HepG2 (cell line): ENCODE results near the gene TNS4. TPM values are rescaled to one million over a fixed set of nuclear protein-coding genes. Genes with fewer than 3 reads are reported as not detected.
A peak's percentile ranks its signal among the peaks of the same experiment; 100 is the strongest.

Experiments used
- CCAR2 ChIP-seq: fragments of 200-400 bp; formaldehyde crosslinking; optimal IDR thresholded peaks from 2 replicates; pipeline ENCODE3; 2018; ENCODE audit warnings: low read depth, mild to moderate bottlenecking, low read length, moderate library complexity
- CEBPG ChIP-seq: IDR thresholded peaks from 2 replicates; pipeline ENCODE4 v1.6.1; 2016
- GATA4 ChIP-seq: sonication (generic); IDR thresholded peaks from 2 replicates; pipeline ENCODE4 v1.6.1; 2016; ENCODE audit warnings: antibody characterized with exemption, low read depth, borderline replicate concordance
- GLI4 ChIP-seq: sonication (generic); formaldehyde crosslinking; IDR thresholded peaks from 2 replicates; pipeline ENCODE4 v1.5.1; 2020; ENCODE audit warnings: missing genetic modification reagents, mild to moderate bottlenecking, moderate library complexity, borderline replicate concordance
- JUN ChIP-seq: sonication (generic); formaldehyde crosslinking; IDR thresholded peaks from 2 replicates; pipeline ENCODE4 v1.4.0; 2020; ENCODE audit warnings: mild to moderate bottlenecking, missing genetic modification reagents
- KLF12 ChIP-seq: sonication (generic); formaldehyde crosslinking; IDR thresholded peaks from 2 replicates; pipeline ENCODE4 v1.4.0; 2020; ENCODE audit warnings: missing genetic modification reagents, borderline replicate concordance
- MAFG ChIP-seq: sonication (generic); formaldehyde crosslinking; IDR thresholded peaks from 2 replicates; pipeline ENCODE4 v1.5.1; 2020; ENCODE audit warnings: mild to moderate bottlenecking, missing genetic modification reagents
- POLR2A ChIP-seq, 2 experiments: IDR thresholded peaks; 2 replicates each; pipeline ENCODE4 v1.6.1; 2011; ENCODE audit warnings: low read depth in 2 of 2, low read length in 2 of 2, mild to moderate bottlenecking in 1 of 2, moderate library complexity in 1 of 2; ENCODE audit not compliant: insufficient read depth in 1 of 2
- PPARG ChIP-seq: conservative IDR thresholded peaks from 2 replicates; pipeline ENCODE4 v1.6.1; 2016; ENCODE audit warnings: missing biosample characterization, missing genetic modification reagents
- SMYD3 ChIP-seq: sonication (generic); formaldehyde crosslinking; IDR thresholded peaks from 2 replicates; pipeline ENCODE4 v1.8.1; 2023; ENCODE audit warnings: mild to moderate bottlenecking, missing genetic modification reagents
- ZFP1 ChIP-seq: IDR thresholded peaks from 2 replicates; pipeline ENCODE4 v1.6.1; 2016
- ZNF329 ChIP-seq: sonication (generic); formaldehyde crosslinking; IDR thresholded peaks from 2 replicates; pipeline ENCODE4 v1.9.0; 2021; ENCODE audit warnings: low read depth, mild to moderate bottlenecking, missing genetic modification reagents
- ZNF383 ChIP-seq: sonication (generic); formaldehyde crosslinking; IDR thresholded peaks from 2 replicates; pipeline ENCODE4 v1.4.0; 2020; ENCODE audit warnings: missing genetic modification reagents, mild to moderate bottlenecking, borderline replicate concordance
- ZNF446 ChIP-seq: sonication (generic); formaldehyde crosslinking; IDR thresholded peaks from 2 replicates; pipeline ENCODE4 v1.5.0; 2020; ENCODE audit warnings: mild to moderate bottlenecking, missing genetic modification reagents
- ZNF549 ChIP-seq: sonication (generic); formaldehyde crosslinking; IDR thresholded peaks from 2 replicates; pipeline ENCODE4 v1.5.0; 2020; ENCODE audit warnings: missing genetic modification reagents
- ZSCAN25 ChIP-seq: sonication (generic); formaldehyde crosslinking; IDR thresholded peaks from 2 replicates; pipeline ENCODE4 v1.8.0; 2022; ENCODE audit warnings: mild to moderate bottlenecking, missing genetic modification reagents
- ZSCAN9 ChIP-seq: IDR thresholded peaks from 2 replicates; pipeline ENCODE4 v1.6.1; 2016; ENCODE audit warnings: borderline replicate concordance
- polyA plus RNA-seq, 8 experiments: library from polyadenylated mRNA; depleted of rRNA in 3 of 8; stranded (reverse) in 7 of 8; unstranded in 1 of 8; fragments of >200 nt; fragmentation: Illumina TruSeq in 4 of 8; extraction: Trizol in 4 of 8; gene quantifications; 2 replicates each; pipeline versions ENCODE4 v1.2.1 to v1.2.3, GENCODE V29; 2011 to 2016; ENCODE audit warnings: low read depth in 4 of 8, missing spikeins in 1 of 8, mixed read lengths in 1 of 8; ENCODE audit not compliant: insufficient read depth in 1 of 8
- total RNA-seq, 5 experiments: library from RNA; depleted of rRNA; stranded (reverse); fragments of >200 nt; fragmentation: Illumina TruSeq; extraction: Trizol; gene quantifications; 2 replicates each; pipeline ENCODE4 v1.2.3, GENCODE V29; 2016; ENCODE audit warnings: low read depth in 1 of 5
- TF ChIP-seq, protein P1 (sequence below): sonication (generic); formaldehyde crosslinking; IDR thresholded peaks from 2 replicates; pipeline ENCODE4 v1.9.0; 2021; ENCODE audit warnings: mild to moderate bottlenecking, missing genetic modification reagents
- TF ChIP-seq, protein P2 (sequence below): sonication (generic); formaldehyde crosslinking; IDR thresholded peaks from 2 replicates; pipeline ENCODE4 v1.8.1; 2023; ENCODE audit warnings: missing genetic modification reagents, mild to moderate bottlenecking, borderline replicate concordance
- TF ChIP-seq, protein P3 (sequence below): fragments of 450-650 bp; IDR thresholded peaks from 2 replicates; pipeline ENCODE4 v1.6.1; 2017; ENCODE audit warnings: mild to moderate bottlenecking
- TF ChIP-seq, protein P4 (sequence below): sonication (generic); formaldehyde crosslinking; IDR thresholded peaks from 2 replicates; pipeline ENCODE4 v1.5.0; 2020; ENCODE audit warnings: mild to moderate bottlenecking, low read depth, missing genetic modification reagents, borderline replicate concordance

Gene TNS4
- total and polyA plus RNA-seq, 2 of the 13 experiments (the other 11 are each of a cell fraction or from before 2014, with no cell fraction given): 0.58 to 2.1 TPM

DNA sequence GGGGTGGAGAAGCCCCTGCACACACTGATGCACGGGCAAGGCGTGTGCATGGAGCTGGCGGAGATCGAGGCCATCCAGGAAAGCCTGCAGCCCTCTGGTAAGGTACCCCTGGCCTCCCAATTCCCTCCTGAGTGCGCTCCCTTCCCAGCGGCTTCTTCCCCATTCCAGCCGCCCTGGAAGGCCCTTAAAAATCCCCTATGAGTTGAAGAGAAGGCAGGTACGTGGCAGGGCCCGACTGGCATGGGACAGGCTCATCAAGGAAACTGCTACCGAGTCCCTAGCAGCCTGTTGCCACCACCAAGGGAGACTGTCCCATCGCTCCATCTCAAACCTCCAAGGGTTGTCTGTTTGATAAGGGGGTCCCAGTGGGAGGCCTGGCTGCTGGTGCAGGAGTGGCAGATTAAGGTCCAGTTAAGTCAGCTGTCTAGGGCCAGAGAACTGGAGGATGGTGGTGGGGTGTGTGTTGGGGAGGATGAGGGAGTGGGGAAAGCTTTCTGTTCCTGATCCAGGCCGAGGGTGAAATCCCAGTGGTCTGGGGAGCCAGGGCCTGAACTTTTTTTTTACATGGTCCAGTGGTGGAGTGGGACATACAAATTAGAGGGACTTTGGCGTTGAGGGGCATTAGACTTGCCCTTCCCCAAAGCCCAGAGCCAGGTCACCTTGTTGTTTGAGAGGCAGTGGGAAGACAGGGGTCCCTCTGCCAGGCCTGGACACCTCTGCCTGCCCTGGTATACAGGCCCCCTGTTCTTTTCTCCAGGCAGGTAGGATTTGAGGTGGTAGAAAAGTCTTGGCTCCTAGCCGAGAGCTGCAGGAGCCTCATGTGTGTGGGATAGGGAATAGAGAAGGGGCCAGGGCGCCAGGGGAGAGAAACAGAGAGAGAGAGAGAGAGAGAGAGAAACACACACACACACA, 57.2 kb downstream of the TNS4 start (continued):
- no peak for TF ChIP-seq JUN (CRISPR knock-in tag)
- no peak for TF ChIP-seq MAFG (CRISPR knock-in tag)
- TF ChIP-seq ZSCAN9 (CRISPR knock-in tag): no peak
- TF ChIP-seq KLF12 (CRISPR knock-in tag): no peak
- no peak for TF ChIP-seq ZNF329 (CRISPR knock-in tag)
- no peak for TF ChIP-seq GATA4
- no peak for TF ChIP-seq SMYD3 (CRISPR knock-in tag)
- TF ChIP-seq, protein P1, sequence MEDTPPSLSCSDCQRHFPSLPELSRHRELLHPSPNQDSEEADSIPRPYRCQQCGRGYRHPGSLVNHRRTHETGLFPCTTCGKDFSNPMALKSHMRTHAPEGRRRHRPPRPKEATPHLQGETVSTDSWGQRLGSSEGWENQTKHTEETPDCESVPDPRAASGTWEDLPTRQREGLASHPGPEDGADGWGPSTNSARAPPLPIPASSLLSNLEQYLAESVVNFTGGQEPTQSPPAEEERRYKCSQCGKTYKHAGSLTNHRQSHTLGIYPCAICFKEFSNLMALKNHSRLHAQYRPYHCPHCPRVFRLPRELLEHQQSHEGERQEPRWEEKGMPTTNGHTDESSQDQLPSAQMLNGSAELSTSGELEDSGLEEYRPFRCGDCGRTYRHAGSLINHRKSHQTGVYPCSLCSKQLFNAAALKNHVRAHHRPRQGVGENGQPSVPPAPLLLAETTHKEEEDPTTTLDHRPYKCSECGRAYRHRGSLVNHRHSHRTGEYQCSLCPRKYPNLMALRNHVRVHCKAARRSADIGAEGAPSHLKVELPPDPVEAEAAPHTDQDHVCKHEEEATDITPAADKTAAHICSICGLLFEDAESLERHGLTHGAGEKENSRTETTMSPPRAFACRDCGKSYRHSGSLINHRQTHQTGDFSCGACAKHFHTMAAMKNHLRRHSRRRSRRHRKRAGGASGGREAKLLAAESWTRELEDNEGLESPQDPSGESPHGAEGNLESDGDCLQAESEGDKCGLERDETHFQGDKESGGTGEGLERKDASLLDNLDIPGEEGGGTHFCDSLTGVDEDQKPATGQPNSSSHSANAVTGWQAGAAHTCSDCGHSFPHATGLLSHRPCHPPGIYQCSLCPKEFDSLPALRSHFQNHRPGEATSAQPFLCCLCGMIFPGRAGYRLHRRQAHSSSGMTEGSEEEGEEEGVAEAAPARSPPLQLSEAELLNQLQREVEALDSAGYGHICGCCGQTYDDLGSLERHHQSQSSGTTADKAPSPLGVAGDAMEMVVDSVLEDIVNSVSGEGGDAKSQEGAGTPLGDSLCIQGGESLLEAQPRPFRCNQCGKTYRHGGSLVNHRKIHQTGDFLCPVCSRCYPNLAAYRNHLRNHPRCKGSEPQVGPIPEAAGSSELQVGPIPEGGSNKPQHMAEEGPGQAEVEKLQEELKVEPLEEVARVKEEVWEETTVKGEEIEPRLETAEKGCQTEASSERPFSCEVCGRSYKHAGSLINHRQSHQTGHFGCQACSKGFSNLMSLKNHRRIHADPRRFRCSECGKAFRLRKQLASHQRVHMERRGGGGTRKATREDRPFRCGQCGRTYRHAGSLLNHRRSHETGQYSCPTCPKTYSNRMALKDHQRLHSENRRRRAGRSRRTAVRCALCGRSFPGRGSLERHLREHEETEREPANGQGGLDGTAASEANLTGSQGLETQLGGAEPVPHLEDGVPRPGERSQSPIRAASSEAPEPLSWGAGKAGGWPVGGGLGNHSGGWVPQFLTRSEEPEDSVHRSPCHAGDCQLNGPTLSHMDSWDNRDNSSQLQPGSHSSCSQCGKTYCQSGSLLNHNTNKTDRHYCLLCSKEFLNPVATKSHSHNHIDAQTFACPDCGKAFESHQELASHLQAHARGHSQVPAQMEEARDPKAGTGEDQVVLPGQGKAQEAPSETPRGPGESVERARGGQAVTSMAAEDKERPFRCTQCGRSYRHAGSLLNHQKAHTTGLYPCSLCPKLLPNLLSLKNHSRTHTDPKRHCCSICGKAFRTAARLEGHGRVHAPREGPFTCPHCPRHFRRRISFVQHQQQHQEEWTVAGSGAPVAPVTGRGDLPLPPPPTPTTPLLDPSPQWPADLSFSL (CRISPR knock-in tag): no peak; the same call in none of the 2 replicates
- no peak for TF ChIP-seq ZNF383 (CRISPR knock-in tag)
- TF ChIP-seq CEBPG (CRISPR knock-in tag): no peak
- TF ChIP-seq GLI4 (CRISPR knock-in tag): 0 out of 2 replicates have a peak, but pooled peaks have one; percentile 9
- no peak for TF ChIP-seq ZNF446 (CRISPR knock-in tag)
- no peak for TF ChIP-seq ZNF549 (CRISPR knock-in tag)
- 0 out of 2 replicates have a peak, but pooled peaks have one; percentile 15 for TF ChIP-seq ZSCAN25 (CRISPR knock-in tag)
- TF ChIP-seq, protein P2, sequence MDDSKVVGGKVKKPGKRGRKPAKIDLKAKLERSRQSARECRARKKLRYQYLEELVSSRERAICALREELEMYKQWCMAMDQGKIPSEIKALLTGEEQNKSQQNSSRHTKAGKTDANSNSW (CRISPR knock-in tag): 0 out of 2 replicates have a peak, but pooled peaks have one; percentile 1
- TF ChIP-seq, protein P3, sequence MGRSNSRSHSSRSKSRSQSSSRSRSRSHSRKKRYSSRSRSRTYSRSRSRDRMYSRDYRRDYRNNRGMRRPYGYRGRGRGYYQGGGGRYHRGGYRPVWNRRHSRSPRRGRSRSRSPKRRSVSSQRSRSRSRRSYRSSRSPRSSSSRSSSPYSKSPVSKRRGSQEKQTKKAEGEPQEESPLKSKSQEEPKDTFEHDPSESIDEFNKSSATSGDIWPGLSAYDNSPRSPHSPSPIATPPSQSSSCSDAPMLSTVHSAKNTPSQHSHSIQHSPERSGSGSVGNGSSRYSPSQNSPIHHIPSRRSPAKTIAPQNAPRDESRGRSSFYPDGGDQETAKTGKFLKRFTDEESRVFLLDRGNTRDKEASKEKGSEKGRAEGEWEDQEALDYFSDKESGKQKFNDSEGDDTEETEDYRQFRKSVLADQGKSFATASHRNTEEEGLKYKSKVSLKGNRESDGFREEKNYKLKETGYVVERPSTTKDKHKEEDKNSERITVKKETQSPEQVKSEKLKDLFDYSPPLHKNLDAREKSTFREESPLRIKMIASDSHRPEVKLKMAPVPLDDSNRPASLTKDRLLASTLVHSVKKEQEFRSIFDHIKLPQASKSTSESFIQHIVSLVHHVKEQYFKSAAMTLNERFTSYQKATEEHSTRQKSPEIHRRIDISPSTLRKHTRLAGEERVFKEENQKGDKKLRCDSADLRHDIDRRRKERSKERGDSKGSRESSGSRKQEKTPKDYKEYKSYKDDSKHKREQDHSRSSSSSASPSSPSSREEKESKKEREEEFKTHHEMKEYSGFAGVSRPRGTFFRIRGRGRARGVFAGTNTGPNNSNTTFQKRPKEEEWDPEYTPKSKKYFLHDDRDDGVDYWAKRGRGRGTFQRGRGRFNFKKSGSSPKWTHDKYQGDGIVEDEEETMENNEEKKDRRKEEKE: no peak
- TF ChIP-seq, protein P4, sequence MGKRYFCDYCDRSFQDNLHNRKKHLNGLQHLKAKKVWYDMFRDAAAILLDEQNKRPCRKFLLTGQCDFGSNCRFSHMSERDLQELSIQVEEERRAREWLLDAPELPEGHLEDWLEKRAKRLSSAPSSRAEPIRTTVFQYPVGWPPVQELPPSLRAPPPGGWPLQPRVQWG (CRISPR knock-in tag): no peak
- TF ChIP-seq ZFP1 (CRISPR knock-in tag): 0 out of 2 replicates have a peak, but pooled peaks have one; percentile 2
- no peak for TF ChIP-seq POLR2A (IDR thresholded peaks at IDR 0.05; ENCODE audit: insufficient read depth in 1 of 2, low read depth in 2 of 2, low read length in 2 of 2)
- no peak for TF ChIP-seq CCAR2
- TF ChIP-seq PPARG: no peak; the same call in 1 of the 2 replicates
